ENCODE measurements around the gene RIMS3. TPM values are rescaled to one million over a fixed set of nuclear protein-coding genes. Genes with fewer than 3 reads are reported as not detected.

The RIMS3 gene
- total RNA-seq, 1 experiment from 2014 or later, result 13.7 TPM

- no peak overlapping the region for H4K5ac ChIP-seq (ENCODE audit: insufficient read length, low read depth, low read length)
- Mint-ChIP-seq H3K9me3 (no peaks in the 10 kb centered on the region), H3K27ac (no peak overlapping the region), H3K4me1 (peaks cover 0 to 4% of the 10 kb centered on the region in 2 experiments; a peak in 2 of 4 replicates), H3K36me3 (ENCODE audit: insufficient read depth in 1 of 3, low read depth in 3 of 3) (peaks cover 0 to 10% (median 3%) of the 10 kb centered on the region in 3 experiments; a peak in 4 of 7 replicates), H3K27me3 (ENCODE audit: low read depth) (no peaks in the 10 kb centered on the region), H3K4me3 (no peak overlapping the region)
- H3K4me2 ChIP-seq (ENCODE audit: insufficient read depth, insufficient read length, low read length), result no peak overlapping the region
- no CpG with 5 or more reads among the region's 18 CpGs for WGBS (ENCODE audit: extremely low coverage, insufficient read length, low lambda C conversion rate)
- H2BK15ac ChIP-seq (ENCODE audit: low read depth, low read length), result no peak overlapping the region
- H3K79me2 ChIP-seq (ENCODE audit: insufficient read depth, low read length), result no peaks in the 10 kb centered on the region
- no peak overlapping the region for H3K27ac ChIP-seq (ENCODE audit: insufficient read length, low read depth, low read length)
- no peak overlapping the region for H2BK120ac ChIP-seq (ENCODE audit: low read depth, low read length, poor library complexity, severe bottlenecking)
- H2BK5ac ChIP-seq (ENCODE audit: insufficient read length, low read length), result no peak overlapping the region
- no peaks in the 10 kb centered on the region for H3K23me2 ChIP-seq (ENCODE audit: insufficient read length, low read depth, low read length, poor library complexity, severe bottlenecking)
- no peak overlapping the region for H4K91ac ChIP-seq (ENCODE audit: insufficient read length, low read depth, low read length)
- H3K27me3 ChIP-seq (ENCODE audit: insufficient read depth, low read length), result no peaks in the 10 kb centered on the region
- no peak overlapping the region for H2BK20ac ChIP-seq (ENCODE audit: low read depth, low read length, poor library complexity, severe bottlenecking)
- no peak for DNase-seq
- no peak overlapping the region for H3K23ac ChIP-seq (ENCODE audit: insufficient read length, low read depth, low read length)
- no peak overlapping the region for H3K18ac ChIP-seq (ENCODE audit: insufficient read length, low read depth, low read length)
- H2AK5ac ChIP-seq (ENCODE audit: insufficient read length, low read length), result no peak overlapping the region
- H3K56ac ChIP-seq (ENCODE audit: insufficient read length, low read depth, low read length), result no peak overlapping the region
- no peak overlapping the region; the same call in 1 of the 2 replicates for H3K14ac ChIP-seq (ENCODE audit: insufficient read depth, low read length)
- H4K8ac ChIP-seq (replicated peaks; ENCODE audit: insufficient read length, low read depth, low read length), result no peak overlapping the region
- no peak overlapping the region for H2AFZ ChIP-seq (ENCODE audit: low read length)
- H3K9ac ChIP-seq (ENCODE audit: extremely low read depth, insufficient read length, low read length), result no peak overlapping the region
- H3K79me1 ChIP-seq (ENCODE audit: insufficient read depth, low read depth, low read length, poor library complexity, severe bottlenecking), result no peaks in the 10 kb centered on the region
- no peak overlapping the region for H2BK12ac ChIP-seq (ENCODE audit: insufficient read length, low read depth, low read length)
- H4K20me1 ChIP-seq (ENCODE audit: control insufficient read depth, insufficient read depth, insufficient read length), result no peaks in the 10 kb centered on the region
- H3K4me1 ChIP-seq (ENCODE audit: insufficient read depth, low read length), result no peaks in the 10 kb centered on the region
- no peak overlapping the region for H3T11ph ChIP-seq (ENCODE audit: low read length)
- H3K4ac ChIP-seq (ENCODE audit: low read depth, low read length), result no peak overlapping the region
- H3K9me3 ChIP-seq (ENCODE audit: control insufficient read depth, low read depth, low read length), result no peaks in the 10 kb centered on the region
- TF ChIP-seq CTCF (conservative IDR thresholded peaks at IDR 0.05), result no peak
Measured at GRCh38 chr1:40641601-40642242, 23.8 kb downstream of the RIMS3 start.
